ENCODE data around the gene DNAJA3.

DNAJA3 gene

DNA sequence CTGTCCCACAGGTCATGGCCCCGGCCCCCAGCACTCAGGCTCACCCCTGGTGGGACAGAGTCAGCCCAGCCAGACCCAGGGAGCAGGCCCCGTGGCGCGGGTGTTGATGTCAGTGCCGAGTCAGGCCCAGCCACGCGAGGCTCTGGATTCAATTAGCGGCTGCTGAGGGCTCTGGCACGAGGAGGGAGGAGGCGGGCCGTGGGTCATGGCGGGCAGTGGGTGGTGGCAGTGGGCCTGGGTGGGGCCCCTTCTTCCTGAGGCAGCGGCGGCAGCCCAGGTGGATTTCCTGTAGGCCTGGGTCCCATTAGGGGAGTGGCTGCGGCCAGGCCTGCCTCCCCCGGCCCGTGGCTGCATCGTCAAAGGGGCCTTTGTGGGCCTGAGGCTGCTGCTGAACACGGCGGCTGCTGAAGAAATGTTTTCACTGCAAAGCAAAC lies 41.1 kb upstream of the DNAJA3 start:
- TF ChIP-seq, protein P1, sequence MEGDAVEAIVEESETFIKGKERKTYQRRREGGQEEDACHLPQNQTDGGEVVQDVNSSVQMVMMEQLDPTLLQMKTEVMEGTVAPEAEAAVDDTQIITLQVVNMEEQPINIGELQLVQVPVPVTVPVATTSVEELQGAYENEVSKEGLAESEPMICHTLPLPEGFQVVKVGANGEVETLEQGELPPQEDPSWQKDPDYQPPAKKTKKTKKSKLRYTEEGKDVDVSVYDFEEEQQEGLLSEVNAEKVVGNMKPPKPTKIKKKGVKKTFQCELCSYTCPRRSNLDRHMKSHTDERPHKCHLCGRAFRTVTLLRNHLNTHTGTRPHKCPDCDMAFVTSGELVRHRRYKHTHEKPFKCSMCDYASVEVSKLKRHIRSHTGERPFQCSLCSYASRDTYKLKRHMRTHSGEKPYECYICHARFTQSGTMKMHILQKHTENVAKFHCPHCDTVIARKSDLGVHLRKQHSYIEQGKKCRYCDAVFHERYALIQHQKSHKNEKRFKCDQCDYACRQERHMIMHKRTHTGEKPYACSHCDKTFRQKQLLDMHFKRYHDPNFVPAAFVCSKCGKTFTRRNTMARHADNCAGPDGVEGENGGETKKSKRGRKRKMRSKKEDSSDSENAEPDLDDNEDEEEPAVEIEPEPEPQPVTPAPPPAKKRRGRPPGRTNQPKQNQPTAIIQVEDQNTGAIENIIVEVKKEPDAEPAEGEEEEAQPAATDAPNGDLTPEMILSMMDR (IDR thresholded peaks at IDR 0.05; ENCODE audit: borderline replicate concordance, insufficient read depth, low read depth, low read length): no peak
- H3K4me3 ChIP-seq (ENCODE audit: low read depth, low read length): no peak overlapping the region

DNA sequence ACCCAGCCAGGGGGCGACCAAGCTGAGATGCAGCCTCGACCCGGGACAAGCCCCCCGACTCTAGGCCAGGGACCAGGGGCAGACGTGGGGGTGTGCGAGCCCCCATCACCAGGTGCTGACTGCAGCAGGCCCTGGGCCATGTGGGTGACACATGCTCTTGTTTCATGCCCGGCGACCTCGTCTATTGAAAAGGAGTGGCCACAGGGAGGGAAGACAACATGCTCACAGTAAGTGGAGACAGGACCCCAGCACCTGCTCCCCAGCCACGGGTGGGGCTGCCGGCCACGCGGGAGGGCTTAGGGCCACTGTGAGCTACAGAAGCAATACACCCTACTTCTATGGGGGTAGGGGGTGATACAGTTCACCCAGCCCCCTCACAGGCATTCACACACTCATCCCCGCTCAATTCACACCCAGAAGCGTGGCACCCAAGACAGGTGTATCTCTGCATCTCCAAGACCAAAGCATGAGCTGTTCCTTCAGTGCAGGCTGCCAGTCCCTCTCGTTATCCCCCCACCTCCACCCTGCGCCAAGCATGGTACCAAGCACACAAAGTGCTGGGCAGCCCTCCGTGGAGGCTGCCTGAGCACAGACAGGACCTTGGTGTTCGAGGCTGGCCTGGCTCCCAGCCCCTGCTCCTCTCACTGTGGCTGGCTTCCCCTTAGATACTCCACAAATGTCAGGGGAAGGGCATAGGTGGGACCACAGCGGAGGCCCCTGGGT lies 40.4 kb upstream of the DNAJA3 start:
- no peak overlapping the region for H3K4me3 ChIP-seq (ENCODE audit: low read depth, low read length)
- TF ChIP-seq, protein P1 (IDR thresholded peaks at IDR 0.05; ENCODE audit: borderline replicate concordance, insufficient read depth, low read depth, low read length): no peak

DNA sequence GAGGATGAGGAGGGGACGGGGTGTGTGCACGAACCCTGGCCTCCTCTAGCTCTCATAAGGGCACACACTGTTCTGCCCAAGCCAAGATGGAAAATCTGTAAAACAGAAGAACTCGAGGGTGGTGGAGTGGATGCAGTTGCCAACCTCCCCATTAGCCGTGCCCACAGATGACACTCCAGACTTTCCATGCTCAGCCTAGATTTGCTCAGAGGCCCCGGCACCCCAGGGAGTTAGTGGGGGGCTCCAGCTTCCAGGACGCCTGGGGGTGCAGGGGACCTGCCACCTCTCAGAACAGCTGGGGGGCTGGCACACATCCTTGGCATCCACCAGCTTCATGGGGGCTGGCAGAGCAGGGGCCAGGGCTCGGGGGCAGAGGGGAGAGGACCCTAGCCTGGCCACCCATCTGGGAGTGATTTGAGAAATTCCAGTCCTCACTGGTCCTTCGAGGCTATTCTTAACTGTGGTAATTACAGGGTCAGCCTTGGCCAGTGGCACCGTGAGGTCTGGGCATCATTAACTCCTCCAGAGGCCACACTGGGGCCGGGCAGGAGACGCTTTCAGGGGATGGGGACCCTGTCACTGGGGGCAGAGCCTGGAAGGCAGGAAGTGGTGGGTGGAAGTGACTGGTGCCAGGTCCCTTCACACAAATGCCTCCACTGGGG lies 39.7 kb upstream of the DNAJA3 start:
- no peak overlapping the region for H3K4me3 ChIP-seq (ENCODE audit: low read depth, low read length)
- TF ChIP-seq, protein P1 (IDR thresholded peaks at IDR 0.05; ENCODE audit: borderline replicate concordance, insufficient read depth, low read depth, low read length): no peak

DNA sequence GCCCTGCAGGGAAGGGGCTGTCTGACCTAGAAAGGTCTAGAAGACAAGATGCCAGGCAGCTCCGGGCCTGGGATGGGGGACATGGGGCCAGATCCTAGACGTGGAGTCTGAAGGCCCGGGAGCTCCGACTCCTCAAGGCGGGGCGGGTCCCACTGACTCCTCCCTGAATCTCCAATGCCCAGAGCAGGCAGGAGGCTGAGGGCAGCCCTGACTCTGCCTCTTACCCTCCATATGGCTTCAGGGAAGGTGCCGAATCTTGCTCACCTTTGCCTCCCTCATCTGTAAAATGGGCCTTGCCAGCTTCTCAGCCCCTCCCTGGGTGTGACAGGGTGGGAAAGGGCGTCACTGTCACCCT lies 39.2 kb upstream of the DNAJA3 start:
- no peak overlapping the region for H3K4me3 ChIP-seq (ENCODE audit: low read depth, low read length)
- TF ChIP-seq, protein P1 (IDR thresholded peaks at IDR 0.05; ENCODE audit: borderline replicate concordance, insufficient read depth, low read depth, low read length): no peak

DNA sequence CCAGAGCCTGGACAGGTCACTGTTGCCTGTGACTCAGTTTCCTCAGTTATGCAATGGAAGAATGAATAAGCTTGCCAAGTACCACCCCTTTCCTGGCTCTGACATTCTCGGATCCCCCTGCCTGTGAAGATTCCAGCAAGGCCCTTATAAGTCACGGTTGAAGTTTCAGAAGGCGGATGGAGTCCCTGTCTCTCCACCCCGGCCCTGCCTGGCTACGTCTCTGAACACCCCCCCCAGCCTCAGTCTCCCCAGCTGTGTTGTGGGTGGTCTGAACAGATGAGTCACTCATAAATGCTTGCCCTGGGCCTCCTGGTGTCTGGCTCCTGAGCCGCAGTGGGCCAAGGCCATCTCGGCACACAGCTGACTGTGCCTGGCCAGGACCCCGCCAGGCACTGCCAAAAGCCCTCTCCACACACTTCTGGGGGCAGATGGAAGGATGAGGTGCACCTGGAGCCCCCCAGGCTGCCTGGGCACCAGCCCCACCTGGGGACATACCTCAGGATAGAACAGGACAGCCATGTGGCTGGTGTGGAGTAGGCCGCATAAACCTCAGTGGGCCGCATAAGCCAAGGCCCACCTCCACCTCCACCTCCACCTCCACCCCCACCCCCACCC lies 38.6 kb upstream of the DNAJA3 start:
- TF ChIP-seq, protein P1 (IDR thresholded peaks at IDR 0.05; ENCODE audit: borderline replicate concordance, insufficient read depth, low read depth, low read length): no peak
- no peak overlapping the region for H3K4me3 ChIP-seq (ENCODE audit: low read depth, low read length)

DNA sequence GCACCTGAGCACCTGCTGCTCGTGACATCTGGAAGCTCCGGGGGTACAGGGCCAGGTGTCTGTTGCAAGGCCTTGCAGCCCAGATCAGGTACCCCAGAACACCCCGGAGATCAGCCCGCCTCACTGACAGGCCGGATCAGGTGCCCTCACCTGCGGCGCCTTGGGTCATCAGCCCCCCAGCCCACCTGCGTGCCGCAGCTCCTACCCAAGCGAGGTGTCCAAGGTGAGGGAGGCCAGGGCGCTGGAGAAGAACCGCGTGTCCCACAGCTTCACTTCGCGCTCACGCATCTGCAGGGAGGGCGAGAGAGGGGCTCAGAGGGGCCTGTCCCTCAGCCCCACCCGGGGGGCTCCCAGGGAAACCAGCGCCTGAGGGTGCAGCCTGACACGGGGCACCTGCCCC lies 37.9 kb upstream of the DNAJA3 start:
- TF ChIP-seq, protein P1 (IDR thresholded peaks at IDR 0.05; ENCODE audit: borderline replicate concordance, insufficient read depth, low read depth, low read length): no peak
- no peak overlapping the region for H3K4me3 ChIP-seq (ENCODE audit: low read depth, low read length)
